A549 (cell line): Measurements from ENCODE around the gene RDH5. TPM values are rescaled to one million over a fixed set of nuclear protein-coding genes. Genes with fewer than 3 reads are reported as not detected.

Experiments
- ATAC-seq, 2 experiments: fragments of 200-7000 bp in 1 of 2; fragments of >200 bp in 1 of 2; cut with Nextera tagmentation in 1 of 2; cut with Tn5 transposase in 1 of 2; 3 replicates each; pipeline versions ENCODE4 v1.8.0 to v1.9.1; 2018 to 2020; ENCODE audit warnings: mild to moderate bottlenecking in 1 of 2, moderate library complexity in 1 of 2
- CTCF ChIA-PET: fragments of 300-600 bp; sonication (Branson Sonifier 250); formaldehyde crosslinking; extraction: SDS; loops from one replicate; lab custom pipeline; 2021; ENCODE audit warnings: antibody characterized with exemption, inconsistent platforms; lab: Yijun Ruan, JAX
- POLR2A ChIA-PET: fragments of 350-600 bp; formaldehyde crosslinking; extraction: SDS; loops from one replicate; lab custom pipeline; 2021; ENCODE audit warnings: antibody characterized with exemption, inconsistent platforms; lab: Yijun Ruan, JAX
- DNase-seq, 2 experiments: peaks; one replicate each; pipeline versions ENCODE4 v3.0.0 to v3.0.0-alpha.2; 2011 to 2016; ENCODE audit warnings: low read depth in 1 of 2, low spot score in 1 of 2
- FAIRE-seq: peaks from 2 replicates; lab custom pipeline; 2011; peaks lifted over from hg19 to GRCh38; lab: Jason Lieb, UNC
- H3K27ac ChIP-seq, 2 experiments: fragments of >200 bp; sonication (Bioruptor Twin); formaldehyde crosslinking; 3 replicates each; pipeline ENCODE4 v1.5.1; 2016 to 2017
- H3K4me1 ChIP-seq: fragments of >200 bp; sonication (Bioruptor Twin); formaldehyde crosslinking; 3 replicates; pipeline ENCODE4 v1.6.1; 2016
- H3K4me2 ChIP-seq: fragments of >200 bp; sonication (Bioruptor Twin); formaldehyde crosslinking; 3 replicates; pipeline ENCODE4 v1.6.1; 2016
- H3K4me3 ChIP-seq: fragments of >200 bp; sonication (Bioruptor Twin); formaldehyde crosslinking; 3 replicates; pipeline ENCODE4 v1.5.1; 2016
- H3K9me3 ChIP-seq: fragments of >200 bp; sonication (Bioruptor Twin); formaldehyde crosslinking; 3 replicates; pipeline ENCODE4 v1.6.1; 2016
- EHF ChIP-seq: fragments of 250-450 bp; sonication (Bioruptor Pico); IDR thresholded peaks from 2 replicates; pipeline ENCODE4 v1.5.0; 2020; ENCODE audit warnings: mild to moderate bottlenecking
- EP300 ChIP-seq, 2 experiments: fragments of >200 bp; sonication (Bioruptor Twin); formaldehyde crosslinking; IDR thresholded peaks; 2 replicates in 1 of 2; 3 replicates in 1 of 2; pipeline ENCODE4 v1.6.1; 2016 to 2017
- ESRRA ChIP-seq: fragments of 150-350 bp; IDR thresholded peaks from 2 replicates; pipeline ENCODE4 v1.6.1; 2014; ENCODE audit warnings: mild to moderate bottlenecking, low read length, borderline replicate concordance
- FOSB ChIP-seq: fragments of 250-450 bp; sonication (Bioruptor Pico); IDR thresholded peaks from 2 replicates; pipeline ENCODE4 v1.5.0; 2020; ENCODE audit warnings: mild to moderate bottlenecking, moderate library complexity
- FOXS1 ChIP-seq: fragments of 250-450 bp; sonication (Bioruptor Pico); IDR thresholded peaks from 2 replicates; pipeline ENCODE4 v1.5.0; 2020; ENCODE audit warnings: mild to moderate bottlenecking, moderate library complexity
- GATA3 ChIP-seq: IDR thresholded peaks from 2 replicates; pipeline ENCODE4 v1.6.1; 2012; ENCODE audit warnings: borderline replicate concordance
- HDAC2 ChIP-seq: fragments of 200-600 bp; sonication (generic); IDR thresholded peaks from 2 replicates; pipeline ENCODE4 v1.6.1; 2016
- HOXA7 ChIP-seq: fragments of 250-450 bp; sonication (Bioruptor Pico); IDR thresholded peaks from 2 replicates; pipeline ENCODE4 v1.5.0; 2020; ENCODE audit warnings: mild to moderate bottlenecking, moderate library complexity
- HOXB13 ChIP-seq: fragments of 250-450 bp; sonication (Bioruptor Pico); IDR thresholded peaks from 2 replicates; pipeline ENCODE4 v1.5.0; 2020; ENCODE audit warnings: low read depth, mild to moderate bottlenecking, moderate library complexity
- KDM5A ChIP-seq: fragments of 200-600 bp; sonication (generic); IDR thresholded peaks from 2 replicates; pipeline ENCODE4 v1.6.1; 2016; ENCODE audit warnings: antibody characterized with exemption, mild to moderate bottlenecking
- MAZ ChIP-seq: fragments of 150-350 bp; IDR thresholded peaks from 2 replicates; pipeline ENCODE4 v1.6.1; 2014; ENCODE audit warnings: antibody characterized with exemption, low read depth, low read length, borderline replicate concordance
- MYC ChIP-seq: IDR thresholded peaks from 2 replicates; pipeline ENCODE4 v1.6.1; 2012; ENCODE audit warnings: mild to moderate bottlenecking, inconsistent platforms, low read length, improper control_type of control experiment, borderline replicate concordance
- NR3C1 ChIP-seq: fragments of >200 bp; sonication (Bioruptor Twin); formaldehyde crosslinking; IDR thresholded peaks from 3 replicates; pipeline ENCODE4 v1.6.1; 2017
- POLR2AphosphoS2 ChIP-seq: conservative IDR thresholded peaks from 2 replicates; pipeline ENCODE4 v1.6.1; 2012; ENCODE audit warnings: low read length, improper control_type of control experiment, inconsistent platforms
- RFX5 ChIP-seq: fragments of 450-650 bp; IDR thresholded peaks from 2 replicates; pipeline ENCODE4 v1.7.1; 2014; ENCODE audit warnings: antibody characterized with exemption, mild to moderate bottlenecking, moderate library complexity
- RNF2 ChIP-seq: fragments of 200-600 bp; sonication (generic); IDR thresholded peaks from 2 replicates; pipeline ENCODE4 v1.6.1; 2016; ENCODE audit warnings: low read depth, mild to moderate bottlenecking, antibody characterized with exemption, moderate library complexity, borderline replicate concordance
- SREBF2 ChIP-seq: fragments of 450-650 bp; IDR thresholded peaks from 2 replicates; pipeline ENCODE4 v1.6.1; 2014; ENCODE audit warnings: mild to moderate bottlenecking, moderate library complexity
- TFCP2L1 ChIP-seq: fragments of 250-450 bp; sonication (Bioruptor Pico); IDR thresholded peaks from 2 replicates; pipeline ENCODE4 v1.5.0; 2021; ENCODE audit warnings: mild to moderate bottlenecking
- TP53 ChIP-seq: fragments of 250-450 bp; sonication (Bioruptor Pico); IDR thresholded peaks from 2 replicates; pipeline ENCODE4 v1.5.0; 2021; ENCODE audit warnings: mild to moderate bottlenecking, moderate library complexity
- ZNF302 ChIP-seq: fragments of 250-450 bp; sonication (Bioruptor Pico); IDR thresholded peaks from 2 replicates; pipeline ENCODE4 v1.9.0; 2021; ENCODE audit warnings: inconsistent platforms, mild to moderate bottlenecking, moderate library complexity
- WGBS: methylation state at CpG from one replicate; pipeline ENCODE4 v1.1.6; 2017; ENCODE audit errors: missing lambda C conversion rate; 5-methylcytosine and 5-hydroxymethylcytosine counted together
- polyA plus RNA-seq, 4 experiments: library from polyadenylated mRNA; depleted of rRNA in 3 of 4; stranded (reverse); fragments of >200 nt; fragmentation: RNase III in 1 of 4; extraction: RNeasy Plus Mini Kit Qiagen cat#74134 plus additional on column Dnase treatment in 1 of 4; gene quantifications; 2 replicates in 3 of 4; 3 replicates in 1 of 4; pipeline ENCODE4 v1.2.3, GENCODE V29; 2011 to 2017
- TF ChIP-seq, protein P1 (sequence below): fragments of 200-600 bp; sonication (generic); IDR thresholded peaks from 2 replicates; pipeline ENCODE4 v1.6.1; 2016; ENCODE audit warnings: antibody characterized with exemption, mild to moderate bottlenecking, moderate library complexity
- TF ChIP-seq, protein P2 (sequence below): fragments of >200 bp; sonication (Bioruptor Twin); formaldehyde crosslinking; IDR thresholded peaks from 3 replicates; pipeline ENCODE4 v1.6.1; 2016

RDH5 gene
- polyA plus RNA-seq, 2 of the 4 experiments (the other 2 are of a cell fraction), result 4.1 to 9.1 TPM

DNA sequence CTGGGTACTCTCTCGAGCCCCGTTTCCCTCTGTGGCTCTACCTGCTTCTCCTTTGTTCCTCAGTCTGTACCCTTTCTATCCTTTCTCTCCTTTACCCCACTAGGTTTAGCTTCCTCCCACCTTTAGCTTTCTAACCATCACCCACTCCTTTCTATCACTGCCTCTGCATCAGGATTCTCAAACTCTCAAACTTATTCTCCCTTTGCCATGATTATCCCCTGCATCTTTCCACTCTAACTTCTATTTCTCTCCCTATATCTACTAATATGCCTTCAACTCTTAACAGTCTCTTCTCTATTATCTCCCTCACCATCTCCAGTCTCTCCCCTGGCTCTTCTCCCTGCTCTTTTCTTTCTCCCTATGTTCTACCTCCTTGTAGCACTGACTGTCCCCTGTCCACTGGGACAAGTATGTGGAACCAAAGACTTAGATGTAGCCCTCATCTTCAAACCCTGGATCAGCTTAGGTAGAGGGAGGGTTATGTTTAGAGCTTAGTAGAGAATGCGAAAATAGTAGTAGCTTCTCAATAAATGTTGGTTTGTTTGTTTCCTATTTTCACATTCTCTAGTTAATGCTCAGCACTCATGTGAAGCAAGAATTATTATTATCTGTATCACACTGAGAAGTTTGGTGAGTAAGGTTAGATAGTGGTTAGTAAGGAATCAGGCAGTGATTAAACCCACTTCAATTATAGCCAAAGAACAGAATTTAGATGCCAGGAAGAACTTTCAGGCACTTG is 26.1 kb downstream of the RDH5 start:
- Histone ChIP-seq H3K27ac (no peak overlapping the region), H3K4me1 (peaks cover 24% of the 10 kb centered on the region; the same call in 2 of the 3 replicates), H3K4me2 (no peak overlapping the region), H3K4me3 (no peak overlapping the region), H3K9me3 (no peaks in the 10 kb centered on the region)
- no peak for ATAC-seq
- ChIA-PET CTCF (interaction anchor here (0.6 to 14.4 kb wide), 7 partner anchors 9 to 236 kb away, joined by 3 to 137 read pairs (median 3); partner anchors contain the start of genes ORMDL2 and SARNP), POLR2A (no interaction called here)
- WGBS, result 90% methylated on average over 3 of the region's 3 CpGs
- no peak for TF ChIP-seq EP300 (IDR thresholded peaks at IDR 0.05)
- FAIRE-seq, result no peak
- no peak for DNase-seq

DNA sequence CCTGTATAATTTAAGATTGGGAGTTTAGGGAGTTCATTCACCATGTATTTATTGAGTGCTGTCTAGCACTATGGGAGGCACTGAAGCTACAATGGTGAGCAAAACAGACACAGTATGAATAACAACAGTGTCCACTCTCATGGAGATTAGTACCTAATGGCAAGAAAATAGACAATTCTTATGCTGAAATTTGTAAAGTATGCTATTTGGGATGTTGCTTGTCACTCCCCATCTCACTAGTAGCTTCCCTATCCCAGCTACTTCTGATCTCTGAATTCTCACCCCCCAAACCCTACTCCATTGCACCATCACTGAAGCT is 26.7 kb downstream of the RDH5 start:
- H3K4me2 ChIP-seq, result no peak overlapping the region
- TF ChIP-seq MAZ, result no peak
- TF ChIP-seq TFCP2L1 (CRISPR knock-in tag), result no peak
- no peak for TF ChIP-seq SREBF2
- TF ChIP-seq NR3C1, result no peak
- no peak for TF ChIP-seq HDAC2
- TF ChIP-seq, protein P1, sequence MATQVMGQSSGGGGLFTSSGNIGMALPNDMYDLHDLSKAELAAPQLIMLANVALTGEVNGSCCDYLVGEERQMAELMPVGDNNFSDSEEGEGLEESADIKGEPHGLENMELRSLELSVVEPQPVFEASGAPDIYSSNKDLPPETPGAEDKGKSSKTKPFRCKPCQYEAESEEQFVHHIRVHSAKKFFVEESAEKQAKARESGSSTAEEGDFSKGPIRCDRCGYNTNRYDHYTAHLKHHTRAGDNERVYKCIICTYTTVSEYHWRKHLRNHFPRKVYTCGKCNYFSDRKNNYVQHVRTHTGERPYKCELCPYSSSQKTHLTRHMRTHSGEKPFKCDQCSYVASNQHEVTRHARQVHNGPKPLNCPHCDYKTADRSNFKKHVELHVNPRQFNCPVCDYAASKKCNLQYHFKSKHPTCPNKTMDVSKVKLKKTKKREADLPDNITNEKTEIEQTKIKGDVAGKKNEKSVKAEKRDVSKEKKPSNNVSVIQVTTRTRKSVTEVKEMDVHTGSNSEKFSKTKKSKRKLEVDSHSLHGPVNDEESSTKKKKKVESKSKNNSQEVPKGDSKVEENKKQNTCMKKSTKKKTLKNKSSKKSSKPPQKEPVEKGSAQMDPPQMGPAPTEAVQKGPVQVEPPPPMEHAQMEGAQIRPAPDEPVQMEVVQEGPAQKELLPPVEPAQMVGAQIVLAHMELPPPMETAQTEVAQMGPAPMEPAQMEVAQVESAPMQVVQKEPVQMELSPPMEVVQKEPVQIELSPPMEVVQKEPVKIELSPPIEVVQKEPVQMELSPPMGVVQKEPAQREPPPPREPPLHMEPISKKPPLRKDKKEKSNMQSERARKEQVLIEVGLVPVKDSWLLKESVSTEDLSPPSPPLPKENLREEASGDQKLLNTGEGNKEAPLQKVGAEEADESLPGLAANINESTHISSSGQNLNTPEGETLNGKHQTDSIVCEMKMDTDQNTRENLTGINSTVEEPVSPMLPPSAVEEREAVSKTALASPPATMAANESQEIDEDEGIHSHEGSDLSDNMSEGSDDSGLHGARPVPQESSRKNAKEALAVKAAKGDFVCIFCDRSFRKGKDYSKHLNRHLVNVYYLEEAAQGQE, result no peak
- TF ChIP-seq TP53, result no peak
- no peak for TF ChIP-seq MYC
- TF ChIP-seq ZNF302 (CRISPR knock-in tag), result no peak
- no peak for TF ChIP-seq RFX5
- no peak for TF ChIP-seq FOXS1 (CRISPR knock-in tag)
- no peak for TF ChIP-seq GATA3
- TF ChIP-seq, all 56 proteins: peak for 0
- ChIA-PET POLR2A (no interaction called here), CTCF (interaction anchor here (0.6 to 14.4 kb wide), 8 partner anchors 8 to 181 kb away, joined by 3 to 137 read pairs (median 3); partner anchors contain the start of genes ORMDL2, PYM1 and SARNP)
- no peak overlapping the region for H3K27ac ChIP-seq
- FAIRE-seq, result no peak
- H3K4me1 ChIP-seq, result peaks cover 24% of the 10 kb centered on the region; the same call in 2 of the 3 replicates
- no peak overlapping the region for H3K4me3 ChIP-seq
- no peaks in the 10 kb centered on the region for H3K9me3 ChIP-seq
- no peak for DNase-seq
- ATAC-seq, result no peak

DNA sequence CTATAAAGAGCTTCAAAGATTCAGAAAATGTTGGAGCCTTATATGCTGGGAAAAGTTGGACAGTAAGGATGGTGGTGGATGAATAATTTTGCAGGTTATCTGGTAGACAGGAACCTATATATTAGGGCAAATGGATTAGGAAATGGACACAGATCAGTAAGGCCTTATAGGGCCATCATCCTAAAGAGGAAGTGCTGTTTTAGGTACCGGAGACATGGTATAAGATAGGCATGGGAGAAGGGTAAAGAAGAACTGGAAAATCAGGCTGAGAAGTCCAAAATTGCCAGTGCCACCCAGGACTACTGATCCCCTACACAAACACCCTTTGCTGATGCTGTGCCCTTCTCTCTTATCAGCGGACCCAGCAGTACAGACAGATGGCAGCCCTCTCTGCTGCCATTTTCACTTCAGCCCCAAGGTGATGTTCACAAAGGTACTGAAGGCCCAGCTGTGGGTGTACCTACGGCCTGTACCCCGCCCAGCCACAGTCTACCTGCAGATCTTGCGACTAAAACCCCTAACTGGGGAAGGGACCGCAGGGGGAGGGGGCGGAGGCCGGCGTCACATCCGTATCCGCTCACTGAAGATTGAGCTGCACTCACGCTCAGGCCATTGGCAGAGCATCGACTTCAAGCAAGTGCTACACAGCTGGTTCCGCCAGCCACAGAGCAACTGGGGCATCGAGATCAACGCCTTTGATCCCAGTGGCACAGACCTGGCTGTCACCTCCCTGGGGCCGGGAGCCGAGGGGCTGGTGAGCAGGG is 28.2 kb downstream of the RDH5 start:
- no peak overlapping the region for H3K4me2 ChIP-seq
- TF ChIP-seq RFX5, result no peak
- TF ChIP-seq HOXB13 (CRISPR knock-in tag), result no peak
- TF ChIP-seq ESRRA, result no peak
- TF ChIP-seq FOSB, result no peak
- TF ChIP-seq EHF (CRISPR knock-in tag), result no peak
- TF ChIP-seq, protein P2, sequence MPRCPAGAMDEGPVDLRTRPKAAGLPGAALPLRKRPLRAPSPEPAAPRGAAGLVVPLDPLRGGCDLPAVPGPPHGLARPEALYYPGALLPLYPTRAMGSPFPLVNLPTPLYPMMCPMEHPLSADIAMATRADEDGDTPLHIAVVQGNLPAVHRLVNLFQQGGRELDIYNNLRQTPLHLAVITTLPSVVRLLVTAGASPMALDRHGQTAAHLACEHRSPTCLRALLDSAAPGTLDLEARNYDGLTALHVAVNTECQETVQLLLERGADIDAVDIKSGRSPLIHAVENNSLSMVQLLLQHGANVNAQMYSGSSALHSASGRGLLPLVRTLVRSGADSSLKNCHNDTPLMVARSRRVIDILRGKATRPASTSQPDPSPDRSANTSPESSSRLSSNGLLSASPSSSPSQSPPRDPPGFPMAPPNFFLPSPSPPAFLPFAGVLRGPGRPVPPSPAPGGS, result no peak
- no peak for TF ChIP-seq NR3C1
- no peak for TF ChIP-seq SREBF2
- no peak for TF ChIP-seq FOXS1 (CRISPR knock-in tag)
- no peak for TF ChIP-seq POLR2AphosphoS2
- no peak for TF ChIP-seq KDM5A
- TF ChIP-seq RNF2, result no peak
- no peak for TF ChIP-seq HOXA7 (CRISPR knock-in tag)
- TF ChIP-seq, all 56 proteins: peak for 0
- POLR2A ChIA-PET, result no interaction called here
- CTCF ChIA-PET, result interaction anchor here (0.6 to 14.4 kb wide), 7 partner anchors 11 to 324 kb away, joined by 3 to 137 read pairs (median 3); partner anchors contain the start of gene PYM1
- no peak for FAIRE-seq
- no peak for DNase-seq
- Histone ChIP-seq H3K4me3 (no peak overlapping the region), H3K27ac (no peak overlapping the region), H3K4me1 (peaks cover 20% of the 10 kb centered on the region; the same call in 2 of the 3 replicates), H3K9me3 (no peaks in the 10 kb centered on the region)
- 93% methylated on average over 18 of the region's 18 CpGs for WGBS
- no peak for ATAC-seq
